Right atrium auricular region (tissue), 2 donors: Measurements from ENCODE around the gene SLC66A2. TPM values are rescaled to one million over a fixed set of nuclear protein-coding genes. Genes with fewer than 3 reads are reported as not detected.
A peak's percentile ranks its signal among the peaks of the same experiment; 100 is the strongest.

Source experiments
- DNase-seq: peaks from one replicate; pipeline ENCODE4 v3.0.0-alpha.2; 2019; ENCODE audit warnings: low spot score
- H3K27ac ChIP-seq, 2 donors: fragments of 200-600 bp; sonication (generic); 1 replicate in 1 of 2; 2 replicates in 1 of 2; pipeline ENCODE4 v1.5.1; 2016 to 2019
- H3K27me3 ChIP-seq, 2 donors: fragments of 200-600 bp; sonication (generic); one replicate each; pipeline versions ENCODE4 v1.5.1 to v1.6.0; 2017 to 2019
- H3K36me3 ChIP-seq: fragments of 200-600 bp; sonication (generic); one replicate; pipeline ENCODE4 v1.5.1; 2016
- H3K4me1 ChIP-seq, 2 donors: fragments of 200-600 bp; sonication (generic); one replicate each; pipeline versions ENCODE4 v1.5.1 to v1.6.0; 2017 to 2019
- H3K4me3 ChIP-seq, 2 donors: fragments of 200-600 bp; sonication (generic); 1 replicate in 1 of 2; 2 replicates in 1 of 2; pipeline ENCODE4 v1.5.1; 2017 to 2019; ENCODE audit warnings: mild to moderate bottlenecking in 1 of 2, moderate library complexity in 1 of 2
- H3K9me3 ChIP-seq, 2 donors: fragments of 200-600 bp; sonication (generic); one replicate each; pipeline ENCODE4 v1.5.1; 2019
- total RNA-seq, 2 donors: library from RNA; depleted of rRNA; stranded (reverse); fragments of >200 nt; gene quantifications; one replicate each; pipeline ENCODE4 v1.1.0, GENCODE V29; 2016
- TF ChIP-seq, protein P1 (sequence below), 2 donors: fragments of 200-600 bp; sonication (generic); IDR thresholded peaks; one replicate each; pipeline ENCODE4 v1.5.1; 2019; ENCODE audit warnings: antibody characterized with exemption in 2 of 2

Gene SLC66A2
- total RNA-seq, 2 donors from 2014 or later, result 21.4 to 22.9 TPM

DNA sequence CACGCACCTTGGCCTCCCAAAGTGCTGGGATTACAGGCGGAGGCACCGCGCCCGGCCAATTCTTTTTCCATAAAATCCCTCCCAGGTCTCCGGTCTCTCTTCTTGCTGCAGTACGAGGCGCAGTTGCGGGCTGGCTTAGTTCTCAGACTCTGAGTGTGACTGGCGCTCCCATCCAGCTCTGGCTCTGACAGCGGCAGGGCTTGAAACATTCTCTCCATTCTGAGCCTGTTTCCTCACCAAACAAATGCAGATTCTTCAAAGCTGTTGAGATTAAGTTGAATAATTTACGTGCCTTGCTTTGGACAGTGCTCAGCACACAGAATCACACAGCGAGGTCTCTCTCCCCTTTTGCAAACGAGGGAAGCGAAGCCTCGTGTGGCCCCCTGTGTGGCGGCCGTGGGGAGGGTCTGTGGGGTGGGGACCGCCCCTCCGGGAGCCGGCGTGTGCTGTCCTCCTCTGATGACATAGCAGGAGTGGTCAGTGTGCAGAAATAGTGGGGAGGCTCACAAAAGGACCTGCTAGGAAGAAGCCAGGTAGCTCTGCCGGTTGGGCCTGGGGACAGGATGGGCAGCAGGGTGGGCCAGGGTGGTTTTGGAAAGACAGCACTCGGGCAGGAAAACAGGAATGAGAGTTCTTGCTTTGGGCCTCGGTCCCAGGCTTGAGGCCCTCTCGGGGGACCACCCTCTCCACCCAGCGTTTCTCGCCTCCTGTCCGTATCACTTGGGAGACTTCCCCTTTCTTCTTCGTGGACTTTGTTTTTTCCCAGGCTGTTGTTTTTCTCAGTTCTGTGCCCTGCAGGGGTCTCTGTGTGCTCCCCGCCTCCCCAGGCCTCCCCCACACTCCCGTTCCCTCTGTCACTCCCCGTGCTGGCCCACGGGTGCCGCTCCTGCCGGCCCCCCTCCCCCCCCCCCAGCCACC, 78.7 kb downstream of the SLC66A2 start:
- peak; percentile 47 for DNase-seq

DNA sequence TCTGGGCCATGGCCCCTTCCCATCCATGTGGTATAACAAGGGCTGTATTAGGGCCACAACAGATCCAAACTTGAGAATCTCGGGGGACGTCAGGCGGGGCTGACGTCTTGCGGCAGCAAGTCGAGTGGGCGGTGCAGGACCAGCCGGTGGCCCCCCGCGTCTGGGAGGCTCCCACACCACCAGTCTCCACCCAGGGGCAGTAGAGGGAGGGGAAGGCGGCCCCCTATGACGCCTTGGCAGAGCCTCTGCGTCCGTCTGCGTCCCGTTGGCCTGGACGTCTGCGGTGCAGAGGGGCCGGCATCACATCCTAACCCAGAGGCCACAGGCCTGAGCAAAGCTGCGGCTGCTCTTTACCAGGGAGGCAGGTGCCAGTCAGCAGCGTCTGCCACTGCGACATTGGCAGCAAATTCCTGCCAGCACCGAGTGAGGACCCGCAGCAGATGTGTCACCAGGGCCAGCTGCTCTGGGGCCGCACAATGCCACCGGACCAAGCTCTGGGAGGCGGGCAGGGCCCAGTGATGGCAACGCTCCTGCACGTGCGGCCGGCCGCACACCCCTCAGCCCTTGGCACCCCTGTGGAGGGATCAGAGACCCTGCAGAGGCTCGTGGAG, 79.9 kb downstream of the SLC66A2 start:
- Histone ChIP-seq H3K9me3 (no peaks in the 10 kb centered on the region), H3K4me3 (no peak overlapping the region), H3K36me3 (no peaks in the 10 kb centered on the region), H3K27ac (no peak overlapping the region), H3K4me1 (no peaks in the 10 kb centered on the region), H3K27me3 (no peaks in the 10 kb centered on the region)
- no peak for DNase-seq
- TF ChIP-seq, protein P1, sequence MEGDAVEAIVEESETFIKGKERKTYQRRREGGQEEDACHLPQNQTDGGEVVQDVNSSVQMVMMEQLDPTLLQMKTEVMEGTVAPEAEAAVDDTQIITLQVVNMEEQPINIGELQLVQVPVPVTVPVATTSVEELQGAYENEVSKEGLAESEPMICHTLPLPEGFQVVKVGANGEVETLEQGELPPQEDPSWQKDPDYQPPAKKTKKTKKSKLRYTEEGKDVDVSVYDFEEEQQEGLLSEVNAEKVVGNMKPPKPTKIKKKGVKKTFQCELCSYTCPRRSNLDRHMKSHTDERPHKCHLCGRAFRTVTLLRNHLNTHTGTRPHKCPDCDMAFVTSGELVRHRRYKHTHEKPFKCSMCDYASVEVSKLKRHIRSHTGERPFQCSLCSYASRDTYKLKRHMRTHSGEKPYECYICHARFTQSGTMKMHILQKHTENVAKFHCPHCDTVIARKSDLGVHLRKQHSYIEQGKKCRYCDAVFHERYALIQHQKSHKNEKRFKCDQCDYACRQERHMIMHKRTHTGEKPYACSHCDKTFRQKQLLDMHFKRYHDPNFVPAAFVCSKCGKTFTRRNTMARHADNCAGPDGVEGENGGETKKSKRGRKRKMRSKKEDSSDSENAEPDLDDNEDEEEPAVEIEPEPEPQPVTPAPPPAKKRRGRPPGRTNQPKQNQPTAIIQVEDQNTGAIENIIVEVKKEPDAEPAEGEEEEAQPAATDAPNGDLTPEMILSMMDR (IDR thresholded peaks at IDR 0.05), result no peak

More for the DNA sequence above, 78.7 kb downstream of the SLC66A2 start:
- no peak overlapping the region for H3K27ac ChIP-seq
- no peak overlapping the region for H3K4me3 ChIP-seq
- no peaks in the 10 kb centered on the region for H3K9me3 ChIP-seq
- H3K4me1 ChIP-seq, result no peaks in the 10 kb centered on the region
- no peaks in the 10 kb centered on the region for H3K36me3 ChIP-seq
- no peaks in the 10 kb centered on the region for H3K27me3 ChIP-seq
- TF ChIP-seq, protein P1 (IDR thresholded peaks at IDR 0.05), result no peak

DNA sequence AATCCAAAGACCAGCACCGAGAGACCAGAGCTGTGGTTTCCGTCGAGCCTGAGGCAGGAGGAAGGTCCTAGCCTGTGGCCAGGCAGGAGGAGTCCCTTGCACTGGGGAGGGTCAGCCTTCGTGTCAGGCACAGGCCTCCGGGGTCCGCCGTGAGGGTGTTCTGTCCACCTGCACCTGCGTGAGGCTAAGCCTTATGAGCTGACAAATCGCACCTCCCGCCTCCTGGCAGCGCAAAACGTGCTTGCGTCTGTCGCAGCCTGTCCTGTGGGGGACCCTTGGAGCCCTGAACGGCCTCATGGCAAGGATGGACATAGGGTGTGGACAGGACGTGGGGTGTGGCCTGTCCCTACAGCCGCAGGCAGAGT, 80.4 kb downstream of the SLC66A2 start:
- H3K36me3 ChIP-seq, result no peaks in the 10 kb centered on the region
- TF ChIP-seq, protein P1 (IDR thresholded peaks at IDR 0.05), result no peak
- H3K27me3 ChIP-seq, result no peaks in the 10 kb centered on the region
- H3K4me3 ChIP-seq, result no peak overlapping the region
- no peaks in the 10 kb centered on the region for H3K9me3 ChIP-seq
- no peak for DNase-seq
- no peaks in the 10 kb centered on the region for H3K4me1 ChIP-seq
- no peak overlapping the region for H3K27ac ChIP-seq

DNA sequence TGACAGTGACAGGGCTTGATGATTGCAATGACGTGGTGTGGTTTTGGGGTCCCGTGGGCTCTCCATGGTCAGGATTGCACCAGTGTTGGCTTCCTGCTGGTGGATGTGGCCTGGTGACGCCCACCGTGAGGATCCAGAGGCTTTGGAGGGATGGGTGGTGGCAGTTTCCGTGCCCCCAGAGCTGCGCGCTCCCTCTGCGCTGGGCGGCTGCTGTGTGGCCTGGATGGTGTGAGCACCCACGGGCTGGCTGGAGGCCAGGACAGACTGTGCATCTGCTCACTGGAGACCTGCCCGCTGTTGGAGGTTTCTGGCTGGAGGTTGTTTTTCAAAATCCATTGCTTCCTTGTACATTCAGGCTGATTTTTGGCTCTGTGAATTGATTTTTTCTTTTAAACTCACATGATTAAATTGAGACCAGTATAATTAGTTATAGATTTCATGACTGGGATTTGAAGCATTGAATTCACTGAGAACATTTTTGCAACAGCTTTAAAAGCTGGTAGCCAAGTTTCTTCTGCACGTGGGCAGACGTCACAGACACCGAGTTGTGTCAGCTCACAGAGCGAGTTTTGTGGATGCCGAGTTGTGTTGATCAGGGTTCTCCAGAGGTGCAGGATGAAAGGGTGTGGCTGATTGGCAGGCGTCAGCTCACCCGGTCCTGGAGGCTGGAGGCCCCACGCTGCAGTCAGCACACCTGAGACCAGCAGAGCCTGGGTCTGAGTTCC, 81.0 kb downstream of the SLC66A2 start:
- H3K36me3 ChIP-seq, result no peaks in the 10 kb centered on the region
- DNase-seq, result no peak
- no peak overlapping the region for H3K4me3 ChIP-seq
- H3K27ac ChIP-seq, result no peak overlapping the region
- H3K9me3 ChIP-seq, result no peaks in the 10 kb centered on the region
- TF ChIP-seq, protein P1 (IDR thresholded peaks at IDR 0.05), result no peak
- no peaks in the 10 kb centered on the region for H3K4me1 ChIP-seq
- no peaks in the 10 kb centered on the region for H3K27me3 ChIP-seq

DNA sequence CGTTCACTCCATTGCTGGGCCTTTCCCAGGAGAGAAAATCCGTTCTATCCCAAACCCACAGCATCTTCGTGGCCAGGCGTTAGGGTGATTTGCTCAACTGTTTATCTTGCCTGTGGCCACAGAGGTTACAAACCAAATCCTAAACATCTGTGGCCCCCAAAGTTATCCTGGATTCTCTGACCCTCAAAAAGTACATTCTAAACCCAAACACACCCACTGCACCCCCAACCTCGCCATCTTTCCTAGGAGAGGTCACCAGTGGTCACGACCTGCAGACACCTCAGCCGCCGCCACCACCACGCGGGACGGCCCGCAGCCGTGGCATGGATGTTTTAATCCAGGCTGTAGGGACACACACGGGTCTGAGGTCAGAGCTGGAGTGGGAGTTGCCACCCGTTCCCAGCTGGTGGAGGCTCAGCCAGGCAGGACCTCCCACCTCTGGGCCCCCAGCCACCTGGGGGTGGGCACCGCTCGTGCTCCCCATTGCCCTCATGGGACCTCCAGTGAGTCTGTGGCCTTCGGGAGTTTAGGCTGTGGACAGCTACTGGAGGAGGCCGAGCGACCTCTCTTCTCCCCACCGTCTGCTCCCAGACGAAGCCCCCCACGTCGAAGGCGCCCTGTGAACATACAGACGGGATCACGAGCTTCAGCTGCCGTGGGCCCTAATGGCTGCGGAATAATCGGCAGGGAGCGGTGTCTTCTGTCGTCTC, 81.7 kb downstream of the SLC66A2 start:
- H3K9me3 ChIP-seq, result no peaks in the 10 kb centered on the region
- DNase-seq, result no peak
- no peak overlapping the region for H3K4me3 ChIP-seq
- no peaks in the 10 kb centered on the region for H3K27me3 ChIP-seq
- no peaks in the 10 kb centered on the region for H3K36me3 ChIP-seq
- H3K4me1 ChIP-seq, result no peaks in the 10 kb centered on the region
- H3K27ac ChIP-seq, result no peak overlapping the region
- TF ChIP-seq, protein P1 (IDR thresholded peaks at IDR 0.05), result no peak
